HepG2 (cell line): ENCODE measurements around the gene STK32C. TPM values are rescaled to one million over a fixed set of nuclear protein-coding genes. Genes with fewer than 3 reads are reported as not detected.
A peak's percentile ranks its signal among the peaks of the same experiment; 100 is the strongest.

Experiments
- AHDC1 ChIP-seq: sonication (generic); formaldehyde crosslinking; IDR thresholded peaks from 2 replicates; pipeline ENCODE4 v1.5.1; 2020; ENCODE audit warnings: mild to moderate bottlenecking, missing genetic modification reagents, borderline replicate concordance
- ATF6 ChIP-seq: sonication (generic); formaldehyde crosslinking; conservative IDR thresholded peaks from 2 replicates; pipeline ENCODE4 v1.4.0; 2020; ENCODE audit warnings: missing genetic modification reagents
- CCDC6 ChIP-seq: sonication (generic); formaldehyde crosslinking; IDR thresholded peaks from 2 replicates; pipeline ENCODE4 v1.8.1; 2022; ENCODE audit warnings: mild to moderate bottlenecking, missing genetic modification reagents, moderate library complexity
- CSRNP2 ChIP-seq: sonication (generic); formaldehyde crosslinking; conservative IDR thresholded peaks from 2 replicates; pipeline ENCODE4 v1.8.0; 2022; ENCODE audit warnings: low read depth, missing genetic modification reagents
- HDAC6 ChIP-seq: fragments of 200-600 bp; sonication (generic); IDR thresholded peaks from 2 replicates; pipeline ENCODE4 v1.7.0; 2017; ENCODE audit warnings: mild to moderate bottlenecking, antibody characterized with exemption, low read length, low read depth
- NCOA5 ChIP-seq: sonication (generic); formaldehyde crosslinking; IDR thresholded peaks from 2 replicates; pipeline ENCODE4 v1.4.0; 2020; ENCODE audit warnings: missing genetic modification reagents
- NFIC ChIP-seq: IDR thresholded peaks from 2 replicates; pipeline ENCODE4 v1.6.1; 2012; ENCODE audit warnings: mild to moderate bottlenecking, low read length, inconsistent platforms
- POLR2A ChIP-seq, 2 experiments: IDR thresholded peaks; 2 replicates each; pipeline ENCODE4 v1.6.1; 2011; ENCODE audit warnings: low read depth in 2 of 2, low read length in 2 of 2, mild to moderate bottlenecking in 1 of 2, moderate library complexity in 1 of 2; ENCODE audit not compliant: insufficient read depth in 1 of 2
- RFXAP ChIP-seq: sonication (generic); formaldehyde crosslinking; IDR thresholded peaks from 2 replicates; pipeline ENCODE4 v1.4.0; 2020; ENCODE audit warnings: missing genetic modification reagents, borderline replicate concordance
- SMARCC2 ChIP-seq: fragments of 450-650 bp; IDR thresholded peaks from 2 replicates; pipeline ENCODE4 v1.6.1; 2017; ENCODE audit warnings: antibody characterized with exemption, mild to moderate bottlenecking
- THYN1 ChIP-seq: sonication (generic); formaldehyde crosslinking; IDR thresholded peaks from 2 replicates; pipeline ENCODE4 v1.8.1; 2023; ENCODE audit warnings: low read depth, mild to moderate bottlenecking, moderate library complexity, missing genetic modification reagents, borderline replicate concordance
- USF2 ChIP-seq, 2 experiments: sonication (generic) in 1 of 2; formaldehyde crosslinking in 1 of 2; IDR thresholded peaks; 2 replicates each; pipeline versions ENCODE4 v1.5.1 to v1.6.1; 2011 to 2020; ENCODE audit warnings: borderline replicate concordance in 1 of 2, low read depth in 1 of 2, low read length in 1 of 2, mild to moderate bottlenecking in 1 of 2, missing genetic modification reagents in 1 of 2, moderate library complexity in 1 of 2
- ZNF296 ChIP-seq: sonication (generic); formaldehyde crosslinking; conservative IDR thresholded peaks from 2 replicates; pipeline ENCODE4 v1.5.0; 2020; ENCODE audit warnings: mild to moderate bottlenecking, missing genetic modification reagents
- ZNF530 ChIP-seq: sonication (generic); formaldehyde crosslinking; IDR thresholded peaks from 2 replicates; pipeline ENCODE4 v1.5.0; 2020; ENCODE audit warnings: low read depth, mild to moderate bottlenecking, missing genetic modification reagents
- polyA plus RNA-seq, 8 experiments: library from polyadenylated mRNA; depleted of rRNA in 3 of 8; stranded (reverse) in 7 of 8; unstranded in 1 of 8; fragments of >200 nt; fragmentation: Illumina TruSeq in 4 of 8; extraction: Trizol in 4 of 8; gene quantifications; 2 replicates each; pipeline versions ENCODE4 v1.2.1 to v1.2.3, GENCODE V29; 2011 to 2016; ENCODE audit warnings: low read depth in 4 of 8, missing spikeins in 1 of 8, mixed read lengths in 1 of 8; ENCODE audit not compliant: insufficient read depth in 1 of 8
- total RNA-seq, 5 experiments: library from RNA; depleted of rRNA; stranded (reverse); fragments of >200 nt; fragmentation: Illumina TruSeq; extraction: Trizol; gene quantifications; 2 replicates each; pipeline ENCODE4 v1.2.3, GENCODE V29; 2016; ENCODE audit warnings: low read depth in 1 of 5

Gene STK32C
- total and polyA plus RNA-seq, 2 of the 13 experiments (the other 11 are each of a cell fraction or from before 2014, with no cell fraction given) = 10.9 to 19.4 TPM

- no peak for TF ChIP-seq CSRNP2 (CRISPR knock-in tag)
- TF ChIP-seq USF2 (IDR thresholded peaks at IDR 0.05; ENCODE audit: low read depth, low read length) = no peak
- no peak for TF ChIP-seq USF2 (CRISPR knock-in tag; IDR thresholded peaks at IDR 0.05; ENCODE audit: borderline replicate concordance)
- TF ChIP-seq SMARCC2 = no peak
- 0 out of 2 replicates have a peak, but pooled peaks have one; percentile 45 for TF ChIP-seq RFXAP (CRISPR knock-in tag)
- peak; percentile 24 to 80; a peak in 3 of 4 replicates for TF ChIP-seq POLR2A (IDR thresholded peaks at IDR 0.05; ENCODE audit: insufficient read depth in 1 of 2, low read depth in 2 of 2, low read length in 2 of 2)
- no peak for TF ChIP-seq NFIC
- TF ChIP-seq CCDC6 (CRISPR knock-in tag) = no peak
- no peak for TF ChIP-seq THYN1 (CRISPR knock-in tag)
- TF ChIP-seq AHDC1 (CRISPR knock-in tag) = no peak
- TF ChIP-seq HDAC6 = no peak
- TF ChIP-seq ATF6 = no peak
- TF ChIP-seq ZNF296 (CRISPR knock-in tag) = 0 out of 2 replicates have a peak, but pooled peaks have one; percentile 37
- TF ChIP-seq ZNF530 (CRISPR knock-in tag) = no peak
- TF ChIP-seq NCOA5 (CRISPR knock-in tag) = no peak
These were observed 24.1 kb upstream of the STK32C start, which contains the start of gene LRRC27 (continued) for GRCh38 chr10:132331601-132332432.
